ENCODE data around the gene CTBP2.

CTBP2 gene

GRCh38 chr10:124962421-124962820, 197.9 kb downstream of the CTBP2 start:
- DNase-seq: no peak

- no peak for DNase-seq
These were observed 199.2 kb downstream of the CTBP2 start for GRCh38 chr10:124961248-124961570.

GRCh38 chr10:124959564-124959963, 200.8 kb downstream of the CTBP2 start:
- DNase-seq: no peak

GRCh38 chr10:124957404-124957947, 202.9 kb downstream of the CTBP2 start:
- no peak for DNase-seq

GRCh38 chr10:124956764-124957163, 203.6 kb downstream of the CTBP2 start:
- no peak for DNase-seq

- no peak for DNase-seq
These were observed 204.5 kb downstream of the CTBP2 start for GRCh38 chr10:124955868-124956267.

- no peak for DNase-seq
These were observed 205.1 kb downstream of the CTBP2 start for GRCh38 chr10:124955243-124955642.

- no peak for DNase-seq
These were observed 206.9 kb downstream of the CTBP2 start for GRCh38 chr10:124953421-124953820.

- no peak for DNase-seq
These were observed 208.2 kb downstream of the CTBP2 start for GRCh38 chr10:124952123-124952522.

GRCh38 chr10:124949543-124949942, 210.8 kb downstream of the CTBP2 start:
- no peak for DNase-seq

GRCh38 chr10:124946945-124947344, 213.4 kb downstream of the CTBP2 start:
- DNase-seq: peak; percentile 7

- no peak for DNase-seq
These were observed 215.4 kb downstream of the CTBP2 start for GRCh38 chr10:124944982-124945381.

- no peak for DNase-seq
These were observed 216.9 kb downstream of the CTBP2 start for GRCh38 chr10:124943301-124944092.

GRCh38 chr10:124942317-124943169, 217.8 kb downstream of the CTBP2 start:
- no peak for DNase-seq

- DNase-seq: no peak
These were observed 218.5 kb downstream of the CTBP2 start, which contains the start of gene ZRANB1 for GRCh38 chr10:124941823-124942222. ZRANB1 (plus strand) TSS chr10:124942123; CDS start chr10:124942494, 371 bp downstream.

- no peak for DNase-seq
These were observed 221.1 kb downstream of the CTBP2 start for GRCh38 chr10:124939290-124939689.

- DNase-seq: no peak
These were observed 223.6 kb downstream of the CTBP2 start for GRCh38 chr10:124936813-124937212.

GRCh38 chr10:124935946-124936345, 224.4 kb downstream of the CTBP2 start:
- DNase-seq: no peak
